ENCODE measurements around the gene FBXO4.

Gene FBXO4

GRCh38 chr5:41883243-41883642 is 41.8 kb upstream of the FBXO4 start:
- no peak for TF ChIP-seq CTCF (IDR thresholded peaks at IDR 0.05; ENCODE audit: control insufficient read depth, extremely low read depth, insufficient read depth)
- no peak overlapping the region for H3K4me3 ChIP-seq (ENCODE audit: low read depth, low read length)
- DNase-seq (ENCODE audit: low read depth), result no peak

- DNase-seq (ENCODE audit: low read depth), result no peak
- no peak for TF ChIP-seq CTCF (IDR thresholded peaks at IDR 0.05; ENCODE audit: control insufficient read depth, extremely low read depth, insufficient read depth)
- no peak overlapping the region for H3K4me3 ChIP-seq (ENCODE audit: low read depth, low read length)
Measured at GRCh38 chr5:41883936-41884335, 41.1 kb upstream of the FBXO4 start.

GRCh38 chr5:41885286-41885685 is 39.8 kb upstream of the FBXO4 start:
- no peak overlapping the region for H3K4me3 ChIP-seq (ENCODE audit: low read depth, low read length)
- TF ChIP-seq CTCF (IDR thresholded peaks at IDR 0.05; ENCODE audit: control insufficient read depth, extremely low read depth, insufficient read depth), result no peak
- DNase-seq (ENCODE audit: low read depth), result no peak

DNA sequence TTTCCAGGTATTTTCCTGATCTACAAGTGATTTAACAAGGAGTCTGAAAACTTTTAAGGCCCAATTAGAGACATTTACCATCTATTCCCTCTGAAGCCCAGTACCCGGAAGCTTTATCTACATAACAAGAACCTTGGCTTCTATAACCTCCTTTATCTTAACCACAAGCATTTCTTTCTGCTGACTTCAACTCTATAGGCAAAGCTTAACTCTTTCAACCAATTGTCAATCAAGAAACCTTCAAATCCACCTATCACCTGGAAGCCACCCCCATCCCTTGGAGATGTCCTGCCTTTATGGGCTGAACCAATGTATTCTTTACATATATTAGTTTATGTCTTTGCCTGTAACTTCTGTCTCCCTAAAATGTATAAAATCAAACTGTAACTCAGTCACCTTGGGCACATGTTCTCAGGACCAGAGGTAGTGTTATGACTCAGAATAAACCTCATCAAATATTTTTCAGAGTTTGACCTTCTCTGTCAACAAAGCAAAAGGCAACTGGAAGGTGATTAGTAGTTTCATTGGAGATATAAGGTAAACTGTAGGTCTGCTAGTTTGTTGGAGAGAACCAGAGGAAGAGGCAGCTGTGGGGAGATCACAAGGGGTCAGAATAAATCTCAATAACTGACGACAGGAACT is 33.9 kb upstream of the FBXO4 start:
- no peak for DNase-seq (ENCODE audit: low read depth)
- no peak for TF ChIP-seq CTCF (IDR thresholded peaks at IDR 0.05; ENCODE audit: control insufficient read depth, extremely low read depth, insufficient read depth)
- H3K4me3 ChIP-seq (ENCODE audit: low read depth, low read length), result no peak overlapping the region

GRCh38 chr5:41892031-41892430 is 33.0 kb upstream of the FBXO4 start:
- no peak for TF ChIP-seq CTCF (IDR thresholded peaks at IDR 0.05; ENCODE audit: control insufficient read depth, extremely low read depth, insufficient read depth)
- no peak for DNase-seq (ENCODE audit: low read depth)
- H3K4me3 ChIP-seq (ENCODE audit: low read depth, low read length), result no peak overlapping the region

DNA sequence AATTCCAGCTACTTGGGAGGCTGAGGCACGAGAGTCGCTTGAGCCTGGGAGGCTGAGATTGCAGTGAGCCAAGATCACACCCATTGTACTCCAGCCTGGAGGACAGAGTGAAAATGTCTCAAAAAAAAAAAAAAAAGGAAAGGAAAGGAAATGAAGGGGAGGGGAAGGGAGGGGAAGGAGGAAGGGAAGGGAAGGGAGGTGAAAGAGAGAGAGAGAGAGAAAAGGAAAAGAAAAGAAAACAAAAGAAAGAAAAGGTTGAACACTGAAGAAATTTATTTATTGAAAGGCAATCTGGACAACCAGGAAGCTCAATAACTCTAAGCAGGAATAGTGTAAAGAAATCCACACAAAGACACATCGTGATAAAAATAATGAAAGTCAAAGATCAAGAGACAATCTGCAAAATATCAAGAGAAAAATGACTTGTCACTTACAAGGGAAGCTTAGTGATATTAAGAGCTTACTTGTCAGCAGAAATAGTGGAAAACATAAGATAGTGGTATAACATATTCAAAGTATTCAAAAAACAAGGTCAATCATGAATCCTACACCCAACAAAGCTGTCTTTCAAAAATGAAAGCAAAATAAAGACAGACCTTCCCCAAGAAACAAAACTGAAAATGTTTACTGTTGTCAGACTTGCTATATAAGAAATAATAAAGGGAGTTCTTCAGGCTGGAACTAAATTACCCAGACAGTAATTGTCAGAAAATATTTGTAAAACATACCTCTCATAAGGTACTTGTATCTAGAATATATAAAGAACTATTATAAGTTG is 31.8 kb upstream of the FBXO4 start:
- no peak for DNase-seq (ENCODE audit: low read depth)
- no peak overlapping the region for H3K4me3 ChIP-seq (ENCODE audit: low read depth, low read length)
- TF ChIP-seq CTCF (IDR thresholded peaks at IDR 0.05; ENCODE audit: control insufficient read depth, extremely low read depth, insufficient read depth), result no peak

All from LNCaP clone FGC (cell line).